ENCODE data around the gene NDST1. TPM values are rescaled to one million over a fixed set of nuclear protein-coding genes. Genes with fewer than 3 reads are reported as not detected.

Gene NDST1
- total RNA-seq, 1 experiment from 2014 or later, result 42.6 TPM

GRCh38 chr5:150600616-150601490, 92.9 kb downstream of the NDST1 start:
- Histone ChIP-seq H3K4me3 (ENCODE audit: low read length) (no peak overlapping the region), H3K9ac (ENCODE audit: low read length) (no peak overlapping the region), H3F3A (ENCODE audit: low read length, unreplicated experiment) (no peaks in the 10 kb centered on the region), H3K36me3 (ENCODE audit: low read depth, low read length) (no peaks in the 10 kb centered on the region), H3K9me2 (replicated peaks; ENCODE audit: low read length) (no peaks in the 10 kb centered on the region), H3K9me3 (ENCODE audit: low read length) (no peaks in the 10 kb centered on the region), H2AFZ (ENCODE audit: low read length) (no peak overlapping the region), H3K79me2 (ENCODE audit: low read length) (no peaks in the 10 kb centered on the region), H3K27ac (ENCODE audit: low read length) (no peak overlapping the region), H4K20me1 (ENCODE audit: low read length) (no peaks in the 10 kb centered on the region), H3K4me2 (ENCODE audit: low read length) (no peak overlapping the region), H3K27me3 (ENCODE audit: low read length) (no peaks in the 10 kb centered on the region), H3K4me1 (ENCODE audit: insufficient read depth, low read length) (peaks cover 5% of the 10 kb centered on the region; the same call in 1 of the 2 replicates)
- BruUV-seq (replicated peaks), result no TSS peak
- intact Hi-C loops (cut with micrococcal nuclease), result no loop called here
- CTCF ChIA-PET, result no interaction called here
- TF ChIP-seq CTCF (conservative IDR thresholded peaks at IDR 0.05; ENCODE audit: low read depth, low read length) (no peak), EZH2 (IDR thresholded peaks at IDR 0.05; ENCODE audit: low read length, unreplicated experiment) (no peak), EZH2phosphoT487 (IDR thresholded peaks at IDR 0.05; ENCODE audit: borderline replicate concordance, low read length) (no peak)
- DNase-seq (no peak), ATAC-seq (no peak)
- POLR2A ChIA-PET (ENCODE audit: unreplicated experiment), result no interaction called here

GRCh38 chr5:150601491-150602345, 93.8 kb downstream of the NDST1 start:
- TF ChIP-seq EZH2 (IDR thresholded peaks at IDR 0.05; ENCODE audit: low read length, unreplicated experiment) (no peak), EZH2phosphoT487 (IDR thresholded peaks at IDR 0.05; ENCODE audit: borderline replicate concordance, low read length) (no peak), CTCF (conservative IDR thresholded peaks at IDR 0.05; ENCODE audit: low read depth, low read length) (no peak)
- Histone ChIP-seq H3K9me3 (ENCODE audit: low read length) (no peaks in the 10 kb centered on the region), H4K20me1 (ENCODE audit: low read length) (no peaks in the 10 kb centered on the region), H3K9ac (ENCODE audit: low read length) (no peak overlapping the region), H3K4me1 (ENCODE audit: insufficient read depth, low read length) (peaks cover 5% of the 10 kb centered on the region; the same call in 1 of the 2 replicates), H3K36me3 (ENCODE audit: low read depth, low read length) (no peaks in the 10 kb centered on the region), H3K27me3 (ENCODE audit: low read length) (no peaks in the 10 kb centered on the region), H2AFZ (ENCODE audit: low read length) (no peak overlapping the region), H3F3A (ENCODE audit: low read length, unreplicated experiment) (no peaks in the 10 kb centered on the region), H3K4me3 (ENCODE audit: low read length) (no peak overlapping the region), H3K27ac (ENCODE audit: low read length) (no peak overlapping the region), H3K9me2 (replicated peaks; ENCODE audit: low read length) (no peaks in the 10 kb centered on the region), H3K79me2 (ENCODE audit: low read length) (no peaks in the 10 kb centered on the region), H3K4me2 (ENCODE audit: low read length) (no peak overlapping the region)
- POLR2A ChIA-PET (ENCODE audit: unreplicated experiment), result no interaction called here
- ATAC-seq (no peak), DNase-seq (no peak)
- no TSS peak for BruUV-seq (replicated peaks)
- intact Hi-C loops (cut with micrococcal nuclease), result no loop called here
- CTCF ChIA-PET, result interaction anchor here (0.5 kb wide), 1 partner anchor 71 kb away, joined by 4 read pairs; no protein-coding TSS in a partner anchor
